ENCODE data around the gene DCXR. TPM values are rescaled to one million over a fixed set of nuclear protein-coding genes. Genes with fewer than 3 reads are reported as not detected.

DCXR gene
- total and polyA plus RNA-seq, 2 donors (not counting 1 experiment from before 2014, with no cell fraction given) = 63.9 to 143 TPM

DNA sequence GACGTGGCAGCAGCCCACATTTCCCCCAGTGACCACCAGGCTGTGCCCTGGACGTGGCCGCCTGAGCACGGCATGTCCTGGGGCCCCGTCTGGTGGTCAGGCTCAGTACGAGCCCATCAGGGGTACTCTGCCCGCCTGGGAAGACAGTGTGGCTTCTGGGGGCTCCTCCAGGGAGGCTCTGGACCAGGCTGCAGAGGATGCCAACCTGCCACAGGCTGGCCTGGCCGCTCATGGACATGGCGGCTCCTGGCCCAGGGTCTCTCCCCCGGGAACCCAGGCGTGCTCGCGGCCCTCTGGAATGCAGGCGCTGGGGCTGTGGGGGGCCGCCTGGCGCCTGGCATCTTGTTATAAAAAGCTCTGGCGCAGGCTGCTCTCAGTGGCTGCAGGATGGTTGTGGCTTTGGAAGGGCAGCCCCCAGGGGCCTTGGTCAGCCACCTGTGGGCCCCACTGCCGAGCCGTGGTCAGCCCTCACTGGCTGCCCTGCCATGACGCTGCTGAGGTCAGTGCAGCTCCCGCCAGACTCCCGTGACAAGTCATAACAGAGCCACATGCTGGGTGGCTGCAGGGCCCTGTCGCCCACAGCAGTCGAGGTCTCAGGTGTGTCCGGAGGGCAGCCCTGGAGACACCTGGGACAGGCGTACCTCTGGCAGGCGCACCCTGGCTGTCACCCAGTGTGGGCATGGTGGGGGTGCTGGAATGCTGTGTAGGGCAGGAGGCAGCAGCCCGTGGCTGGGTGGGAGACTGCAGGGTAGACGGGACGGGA is 29.8 kb downstream of the DCXR start:
- CTCF ChIA-PET = no interaction called here
- Histone ChIP-seq H3K79me2 (ENCODE audit: control insufficient read depth, insufficient read depth, low read length) (peaks cover 3% of the 10 kb centered on the region), H4K20me1 (ENCODE audit: control insufficient read depth, insufficient read depth, low read length, poor library complexity, severe bottlenecking) (no peaks in the 10 kb centered on the region), H3K9me3 (ENCODE audit: control extremely low read depth in 1 of 3, control insufficient read depth in 2 of 3, insufficient read depth in 1 of 3, low read length in 2 of 3) (no peaks in the 10 kb centered on the region), H3K4me3 (ENCODE audit: control extremely low read depth in 1 of 5, extremely low read depth in 1 of 5, insufficient read depth in 1 of 5, low read depth in 2 of 5, low read length in 4 of 5) (no peak overlapping the region), H3K27ac (ENCODE audit: low read length in 2 of 2) (no peak overlapping the region), H3K36me3 (replicated peaks in 1 of 2; ENCODE audit: control extremely low read depth in 1 of 2, control insufficient read depth in 1 of 2, extremely low read depth in 1 of 2, insufficient read depth in 2 of 2, low read length in 1 of 2) (peaks cover 0 to 7% of the 10 kb centered on the region in 2 experiments), H3K4me2 (replicated peaks; ENCODE audit: low read depth, low read length, poor library complexity, severe bottlenecking) (no peak overlapping the region), H2AFZ (ENCODE audit: insufficient read depth, low read depth, low read length, poor library complexity, severe bottlenecking) (no peak overlapping the region), H3K9ac (ENCODE audit: low read length) (no peak overlapping the region), H3K4me1 (ENCODE audit: control insufficient read depth in 2 of 2, insufficient read depth in 2 of 2, low read length in 2 of 2) (no peaks in the 10 kb centered on the region), H3K27me3 (replicated peaks in 1 of 4; ENCODE audit: control extremely low read depth in 1 of 4, control insufficient read depth in 3 of 4, insufficient read depth in 4 of 4, low read length in 3 of 4) (no peaks in the 10 kb centered on the region)
- ATAC-seq (ENCODE audit: low read depth) (no peak), DNase-seq (no peak)
- intact Hi-C loops (cut with micrococcal nuclease) = no loop called here
- Mint-ChIP-seq H3K27me3 (no peaks in the 10 kb centered on the region), H3K4me1 (no peaks in the 10 kb centered on the region), H3K4me3 (no peak overlapping the region), H3K27ac (no peak overlapping the region), H3K9me3 (ENCODE audit: insufficient read depth) (no peaks in the 10 kb centered on the region)
- POLR2A ChIA-PET = no interaction called here
- TF ChIP-seq EZH2 (IDR thresholded peaks at IDR 0.05; ENCODE audit: borderline replicate concordance, insufficient read depth, low read depth, low read length, poor library complexity, severe bottlenecking) = no peak
- TF ChIP-seq, protein P1, sequence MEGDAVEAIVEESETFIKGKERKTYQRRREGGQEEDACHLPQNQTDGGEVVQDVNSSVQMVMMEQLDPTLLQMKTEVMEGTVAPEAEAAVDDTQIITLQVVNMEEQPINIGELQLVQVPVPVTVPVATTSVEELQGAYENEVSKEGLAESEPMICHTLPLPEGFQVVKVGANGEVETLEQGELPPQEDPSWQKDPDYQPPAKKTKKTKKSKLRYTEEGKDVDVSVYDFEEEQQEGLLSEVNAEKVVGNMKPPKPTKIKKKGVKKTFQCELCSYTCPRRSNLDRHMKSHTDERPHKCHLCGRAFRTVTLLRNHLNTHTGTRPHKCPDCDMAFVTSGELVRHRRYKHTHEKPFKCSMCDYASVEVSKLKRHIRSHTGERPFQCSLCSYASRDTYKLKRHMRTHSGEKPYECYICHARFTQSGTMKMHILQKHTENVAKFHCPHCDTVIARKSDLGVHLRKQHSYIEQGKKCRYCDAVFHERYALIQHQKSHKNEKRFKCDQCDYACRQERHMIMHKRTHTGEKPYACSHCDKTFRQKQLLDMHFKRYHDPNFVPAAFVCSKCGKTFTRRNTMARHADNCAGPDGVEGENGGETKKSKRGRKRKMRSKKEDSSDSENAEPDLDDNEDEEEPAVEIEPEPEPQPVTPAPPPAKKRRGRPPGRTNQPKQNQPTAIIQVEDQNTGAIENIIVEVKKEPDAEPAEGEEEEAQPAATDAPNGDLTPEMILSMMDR (IDR thresholded peaks at IDR 0.05) = no peak
- WGBS (ENCODE audit: insufficient coverage) = 77% methylated on average over 30 of the region's 30 CpGs

DNA sequence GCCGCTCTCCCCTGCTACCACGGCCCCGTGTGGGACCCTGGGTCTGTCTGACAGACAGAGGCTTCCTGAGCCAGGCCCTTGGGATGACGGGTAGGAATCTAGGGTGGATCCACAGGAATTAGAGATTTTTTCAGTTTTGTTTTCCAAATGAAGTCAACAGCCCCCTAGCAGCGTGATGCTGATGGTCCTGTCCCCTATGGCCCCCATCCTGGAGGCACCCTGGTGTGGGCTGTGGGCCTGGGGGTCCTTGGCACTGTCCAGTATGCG is 30.3 kb downstream of the DCXR start:
- TF ChIP-seq, protein P1 (IDR thresholded peaks at IDR 0.05) = no peak
- no peak for TF ChIP-seq EZH2 (IDR thresholded peaks at IDR 0.05; ENCODE audit: borderline replicate concordance, insufficient read depth, low read depth, low read length, poor library complexity, severe bottlenecking)
- Mint-ChIP-seq H3K9me3 (ENCODE audit: insufficient read depth) (no peaks in the 10 kb centered on the region), H3K4me1 (no peaks in the 10 kb centered on the region), H3K27ac (no peak overlapping the region), H3K4me3 (no peak overlapping the region), H3K27me3 (no peaks in the 10 kb centered on the region)
- Histone ChIP-seq H2AFZ (ENCODE audit: insufficient read depth, low read depth, low read length, poor library complexity, severe bottlenecking) (no peak overlapping the region), H3K4me3 (ENCODE audit: control extremely low read depth in 1 of 5, extremely low read depth in 1 of 5, insufficient read depth in 1 of 5, low read depth in 2 of 5, low read length in 4 of 5) (no peak overlapping the region), H3K79me2 (ENCODE audit: control insufficient read depth, insufficient read depth, low read length) (peaks cover 3% of the 10 kb centered on the region), H3K9ac (ENCODE audit: low read length) (no peak overlapping the region), H3K4me1 (ENCODE audit: control insufficient read depth in 2 of 2, insufficient read depth in 2 of 2, low read length in 2 of 2) (no peaks in the 10 kb centered on the region), H3K9me3 (ENCODE audit: control extremely low read depth in 1 of 3, control insufficient read depth in 2 of 3, insufficient read depth in 1 of 3, low read length in 2 of 3) (no peaks in the 10 kb centered on the region), H3K4me2 (replicated peaks; ENCODE audit: low read depth, low read length, poor library complexity, severe bottlenecking) (no peak overlapping the region), H3K27ac (ENCODE audit: low read length in 2 of 2) (no peak overlapping the region), H3K36me3 (replicated peaks in 1 of 2; ENCODE audit: control extremely low read depth in 1 of 2, control insufficient read depth in 1 of 2, extremely low read depth in 1 of 2, insufficient read depth in 2 of 2, low read length in 1 of 2) (peaks cover 0 to 5% of the 10 kb centered on the region in 2 experiments), H3K27me3 (replicated peaks in 1 of 4; ENCODE audit: control extremely low read depth in 1 of 4, control insufficient read depth in 3 of 4, insufficient read depth in 4 of 4, low read length in 3 of 4) (no peaks in the 10 kb centered on the region), H4K20me1 (ENCODE audit: control insufficient read depth, insufficient read depth, low read length, poor library complexity, severe bottlenecking) (no peaks in the 10 kb centered on the region)
- CTCF ChIA-PET = no interaction called here
- WGBS (ENCODE audit: insufficient coverage) = 98% methylated on average over 5 of the region's 6 CpGs
- DNase-seq (no peak), ATAC-seq (ENCODE audit: low read depth) (no peak)
- POLR2A ChIA-PET = no interaction called here
- intact Hi-C loops (cut with micrococcal nuclease) = no loop called here

Measured in B cell (primary cell).